ENCODE results near the gene ZNF410. TPM values are rescaled to one million over a fixed set of nuclear protein-coding genes. Genes with fewer than 3 reads are reported as not detected.

The ZNF410 gene
- total RNA-seq, 1 donor: 83.2 TPM

- Histone ChIP-seq H3K4me1 (ENCODE audit: insufficient read depth, low read length) (peaks cover 6% of the 10 kb centered on the region), H3K27ac (ENCODE audit: low read depth, low read length) (no peak overlapping the region), H4K20me1 (ENCODE audit: insufficient read depth, low read length) (no peaks in the 10 kb centered on the region), H3K36me3 (ENCODE audit: insufficient read depth, low read length) (peaks cover 16% of the 10 kb centered on the region), H3K79me2 (ENCODE audit: insufficient read depth, low read length) (no peaks in the 10 kb centered on the region), H3K4me3 (ENCODE audit: insufficient read depth, low read length) (no peak overlapping the region), H3K4me2 (ENCODE audit: insufficient read depth, low read length) (no peak overlapping the region), H3K9me3 (ENCODE audit: low read depth, low read length) (no peaks in the 10 kb centered on the region), H2AFZ (ENCODE audit: low read length) (no peak overlapping the region), H3K27me3 (ENCODE audit: insufficient read depth, low read length) (no peaks in the 10 kb centered on the region)
- DNase-seq (ENCODE audit: insufficient read length, low spot score, missing footprints): no peak
- TF ChIP-seq CTCF (IDR thresholded peaks at IDR 0.05; ENCODE audit: extremely low read depth, low read depth, low read length): no peak
Observed at GRCh38 chr14:73976125-73976524, 89.5 kb downstream of the ZNF410 start.

- Histone ChIP-seq H3K27ac (ENCODE audit: low read depth, low read length) (no peak overlapping the region), H4K20me1 (ENCODE audit: insufficient read depth, low read length) (no peaks in the 10 kb centered on the region), H3K27me3 (ENCODE audit: insufficient read depth, low read length) (no peaks in the 10 kb centered on the region), H3K4me1 (ENCODE audit: insufficient read depth, low read length) (peaks cover 6% of the 10 kb centered on the region), H3K79me2 (ENCODE audit: insufficient read depth, low read length) (no peaks in the 10 kb centered on the region), H3K36me3 (ENCODE audit: insufficient read depth, low read length) (peaks cover 15% of the 10 kb centered on the region), H3K4me2 (ENCODE audit: insufficient read depth, low read length) (no peak overlapping the region), H3K9me3 (ENCODE audit: low read depth, low read length) (no peaks in the 10 kb centered on the region), H2AFZ (ENCODE audit: low read length) (no peak overlapping the region), H3K4me3 (ENCODE audit: insufficient read depth, low read length) (no peak overlapping the region)
- TF ChIP-seq CTCF (IDR thresholded peaks at IDR 0.05; ENCODE audit: extremely low read depth, low read depth, low read length): no peak
- no peak for DNase-seq (ENCODE audit: insufficient read length, low spot score, missing footprints)
Observed at GRCh38 chr14:73977896-73978295, 91.2 kb downstream of the ZNF410 start.

Small RNA genes within 50 kb of the gene (small RNA-seq; reads per million reads assigned to genes)
- not detected for gene AC005520.4
- not detected for gene RF00019

Other genes starting within 250 kb of the ZNF410 start
- 8.5 and 9.0 TPM in 2 replicates for gene DNAL1, start 241.9 kb upstream of the ZNF410 start, total RNA-seq
- gene PNMA1, start 172.5 kb upstream of the ZNF410 start, total RNA-seq: 40.1 and 40.2 TPM in 2 replicates
- gene PTGR2, start 35.0 kb upstream of the ZNF410 start, total RNA-seq: 6.5 and 7.2 TPM in 2 replicates
- gene FAM161B, start 63.2 kb downstream of the ZNF410 start, total RNA-seq: 5.1 and 5.6 TPM in 2 replicates
- gene COQ6, start 63.4 kb downstream of the ZNF410 start, total RNA-seq: 23.0 and 23.5 TPM in 2 replicates
- gene ENTPD5, start 132.4 kb downstream of the ZNF410 start, total RNA-seq: 10.1 and 12.7 TPM in 2 replicates
- gene BBOF1, start 132.5 kb downstream of the ZNF410 start, total RNA-seq: 14.1 and 15.9 TPM in 2 replicates
- 30.1 and 31.5 TPM in 2 replicates for gene ALDH6A1, start 197.6 kb downstream of the ZNF410 start, total RNA-seq
- gene LIN52, start 198.1 kb downstream of the ZNF410 start, total RNA-seq: 6.9 and 7.4 TPM in 2 replicates

All from osteoblast (primary cell).